HepG2 (cell line): ENCODE measurements around the gene MIPEP. TPM values are rescaled to one million over a fixed set of nuclear protein-coding genes. Genes with fewer than 3 reads are reported as not detected.
A peak's percentile ranks its signal among the peaks of the same experiment; 100 is the strongest.

ENCODE experiments used
- ATAC-seq: fragments of 200-7000 bp; cut with Tn5 transposase; 3 replicates; pipeline ENCODE4 v1.9.1; 2020; ENCODE audit warnings: mild to moderate bottlenecking, moderate library complexity
- BruUV-seq: library from RNA; stranded (reverse); fragments of 400-500 nt; replicated peaks from 2 replicates; lab custom pipeline; 2021; lab: Mats Ljungman, UMichigan
- CTCF ChIA-PET: fragments of 300-600 bp; formaldehyde crosslinking; extraction: SDS; loops from one replicate; lab custom pipeline; 2021; ENCODE audit warnings: low total read pairs, inconsistent platforms, low intra/inter-chr PET ratio; lab: Yijun Ruan, JAX
- POLR2A ChIA-PET: fragments of 350-600 bp; sonication (Branson Sonifier 250); formaldehyde crosslinking; loops from one replicate; lab custom pipeline; 2020; ENCODE audit warnings: antibody characterized with exemption, inconsistent platforms; lab: Yijun Ruan, JAX
- DNase-seq: peaks from one replicate; pipeline ENCODE4 v3.0.0-alpha.2; 2015; ENCODE audit warnings: low spot score
- FAIRE-seq: peaks from 3 replicates; lab custom pipeline; 2011; peaks lifted over from hg19 to GRCh38; lab: Jason Lieb, UNC
- H2AFZ ChIP-seq: one replicate; pipeline ENCODE4 v1.6.1; 2011; ENCODE audit warnings: low read length, inconsistent platforms
- H3K27ac ChIP-seq: fragments of 300-600 bp; 3 replicates; pipeline ENCODE4 v1.8.0; 2011; ENCODE audit warnings: mixed run types, mild to moderate bottlenecking, mixed read lengths, low read length, inconsistent platforms; ENCODE audit not compliant: insufficient read depth; ENCODE audit errors: extremely low read length
- H3K27me3 ChIP-seq, 2 experiments: fragments of 200-600 bp in 1 of 2; 2 replicates in 1 of 2; 3 replicates in 1 of 2; pipeline versions ENCODE4 v1.6.0 to v1.8.0; 2011; ENCODE audit warnings: low read length in 2 of 2, mild to moderate bottlenecking in 2 of 2, moderate library complexity in 2 of 2, inconsistent platforms in 1 of 2; ENCODE audit not compliant: insufficient read depth in 2 of 2, control insufficient read depth in 1 of 2
- H3K36me3 ChIP-seq, 2 experiments: fragments of 200-600 bp in 1 of 2; replicated peaks in 1 of 2; 2 replicates in 1 of 2; 3 replicates in 1 of 2; pipeline versions ENCODE4 v1.5.1 to v1.8.0; 2011; ENCODE audit warnings: low read length in 2 of 2, inconsistent platforms in 1 of 2; ENCODE audit not compliant: insufficient read depth in 2 of 2, control insufficient read depth in 1 of 2
- H3K4me1 ChIP-seq: 2 replicates; pipeline ENCODE4 v1.5.1; 2012; ENCODE audit warnings: low read length, inconsistent platforms; ENCODE audit not compliant: insufficient read depth
- H3K4me2 ChIP-seq: 2 replicates; pipeline ENCODE4 v1.6.0; 2011; ENCODE audit warnings: low read depth, low read length, inconsistent platforms
- H3K4me3 ChIP-seq, 3 experiments: fragments of 200-600 bp in 1 of 3; sonication (generic), shearing (Covaris generic) in 1 of 3; replicated peaks in 1 of 3; 2 replicates each; pipeline ENCODE4 v1.5.1; 2011 to 2016; ENCODE audit warnings: low read length in 3 of 3, inconsistent platforms in 2 of 3, low read depth in 2 of 3, mild to moderate bottlenecking in 2 of 3, control low read depth in 1 of 3, mixed read lengths in 1 of 3; ENCODE audit not compliant: insufficient read depth in 1 of 3
- H3K79me2 ChIP-seq: one replicate; pipeline ENCODE4 v1.6.1; 2011; ENCODE audit warnings: low read length, inconsistent platforms; ENCODE audit not compliant: insufficient read depth
- H3K9ac ChIP-seq: 2 replicates; pipeline ENCODE4 v1.6.0; 2011; ENCODE audit warnings: mild to moderate bottlenecking, low read depth, low read length, inconsistent platforms; ENCODE audit not compliant: insufficient read depth
- H3K9me3 ChIP-seq: 2 replicates; pipeline ENCODE4 v1.5.1; 2012; ENCODE audit warnings: mild to moderate bottlenecking, low read length
- H4K20me1 ChIP-seq: 2 replicates; pipeline ENCODE4 v1.6.0; 2011; ENCODE audit warnings: inconsistent platforms, mild to moderate bottlenecking, low read length, moderate library complexity; ENCODE audit not compliant: insufficient read depth
- AGO1 ChIP-seq: fragments of 200-400 bp; formaldehyde crosslinking; IDR thresholded peaks from 2 replicates; pipeline ENCODE4 v1.6.1; 2017; ENCODE audit warnings: mild to moderate bottlenecking, low read depth, low read length, moderate library complexity; ENCODE audit not compliant: poor library complexity, severe bottlenecking
- FOXJ3 ChIP-seq: sonication (generic); formaldehyde crosslinking; IDR thresholded peaks from 2 replicates; pipeline ENCODE4 v1.4.0; 2020; ENCODE audit warnings: missing genetic modification reagents, mild to moderate bottlenecking, borderline replicate concordance
- HDAC2 ChIP-seq: sonication (generic); formaldehyde crosslinking; IDR thresholded peaks from 2 replicates; pipeline ENCODE4 v1.4.0; 2020; ENCODE audit warnings: missing genetic modification reagents
- PCBP1 ChIP-seq: fragments of 200-400 bp; formaldehyde crosslinking; IDR thresholded peaks from 2 replicates; pipeline ENCODE4 v1.6.1; 2017; ENCODE audit warnings: mild to moderate bottlenecking, low read depth, low read length, borderline replicate concordance
- SMC3 ChIP-seq: IDR thresholded peaks from 2 replicates; pipeline ENCODE4 v1.6.1; 2011; ENCODE audit warnings: low read length, improper control_type of control experiment
- SMYD3 ChIP-seq: sonication (generic); formaldehyde crosslinking; IDR thresholded peaks from 2 replicates; pipeline ENCODE4 v1.8.1; 2023; ENCODE audit warnings: mild to moderate bottlenecking, missing genetic modification reagents
- SRSF1 ChIP-seq: fragments of 200-400 bp; formaldehyde crosslinking; optimal IDR thresholded peaks from 2 replicates; pipeline ENCODE3; 2017; ENCODE audit warnings: mild to moderate bottlenecking, low read depth, low read length, moderate library complexity
- SSRP1 ChIP-seq: IDR thresholded peaks from 2 replicates; pipeline ENCODE4 v1.6.1; 2016; ENCODE audit warnings: control low read depth
- STAG1 ChIP-seq: sonication (generic); formaldehyde crosslinking; IDR thresholded peaks from 2 replicates; pipeline ENCODE4 v1.4.0; 2020; ENCODE audit warnings: missing genetic modification reagents
- ZNF235 ChIP-seq: sonication (generic); formaldehyde crosslinking; IDR thresholded peaks from 2 replicates; pipeline ENCODE4 v1.8.1; 2023; ENCODE audit warnings: mild to moderate bottlenecking, missing genetic modification reagents, borderline replicate concordance
- ZNF451 ChIP-seq: sonication (generic); formaldehyde crosslinking; IDR thresholded peaks from 2 replicates; pipeline ENCODE4 v1.5.0; 2020; ENCODE audit warnings: mild to moderate bottlenecking, missing genetic modification reagents
- WGBS: methylation state at CpG from one replicate; pipeline ENCODE4 v1.1.6; 2017; ENCODE audit warnings: low lambda C conversion rate; 5-methylcytosine and 5-hydroxymethylcytosine counted together
- in situ Hi-C: cut with HindIII; loops from 2 replicates; pipeline ENCODE4 v1.10.0; 2017; ENCODE audit warnings: low pct_unique_long_range_greater_than_20kb; ENCODE audit not compliant: extremely low pct_ligation_motif_present
- intact Hi-C: fragments of 100-400 bp; cut with micrococcal nuclease; formaldehyde crosslinking; loops from one replicate; pipeline ENCODE4 v1.10.0; 2022; ENCODE audit not compliant: unreplicated experiment
- polyA plus RNA-seq, 8 experiments: library from polyadenylated mRNA; depleted of rRNA in 3 of 8; stranded (reverse) in 7 of 8; unstranded in 1 of 8; fragments of >200 nt; fragmentation: Illumina TruSeq in 4 of 8; extraction: Trizol in 4 of 8; gene quantifications; 2 replicates each; pipeline versions ENCODE4 v1.2.1 to v1.2.3, GENCODE V29; 2011 to 2016; ENCODE audit warnings: low read depth in 4 of 8, missing spikeins in 1 of 8, mixed read lengths in 1 of 8; ENCODE audit not compliant: insufficient read depth in 1 of 8
- total RNA-seq, 5 experiments: library from RNA; depleted of rRNA; stranded (reverse); fragments of >200 nt; fragmentation: Illumina TruSeq; extraction: Trizol; gene quantifications; 2 replicates each; pipeline ENCODE4 v1.2.3, GENCODE V29; 2016; ENCODE audit warnings: low read depth in 1 of 5
- TF ChIP-seq, protein P1 (sequence below): IDR thresholded peaks from 2 replicates; pipeline ENCODE4 v1.6.1; 2016
- TF ChIP-seq, protein P2 (sequence below): IDR thresholded peaks from 2 replicates; pipeline ENCODE4 v1.6.1; 2016; ENCODE audit warnings: missing genetic modification reagents, missing compliant biosample characterization
- TF ChIP-seq, protein P3 (sequence below): sonication (generic); formaldehyde crosslinking; IDR thresholded peaks from 2 replicates; pipeline ENCODE4 v1.4.0; 2020; ENCODE audit warnings: mild to moderate bottlenecking, missing genetic modification reagents
- TF ChIP-seq, protein P4 (sequence below): sonication (generic); formaldehyde crosslinking; IDR thresholded peaks from 2 replicates; pipeline ENCODE4 v1.5.0; 2020; ENCODE audit warnings: mild to moderate bottlenecking, missing genetic modification reagents, moderate library complexity

The MIPEP gene
- total and polyA plus RNA-seq, 2 of the 13 experiments (the other 11 are each of a cell fraction or from before 2014, with no cell fraction given), result 9.3 to 24.1 TPM

DNA sequence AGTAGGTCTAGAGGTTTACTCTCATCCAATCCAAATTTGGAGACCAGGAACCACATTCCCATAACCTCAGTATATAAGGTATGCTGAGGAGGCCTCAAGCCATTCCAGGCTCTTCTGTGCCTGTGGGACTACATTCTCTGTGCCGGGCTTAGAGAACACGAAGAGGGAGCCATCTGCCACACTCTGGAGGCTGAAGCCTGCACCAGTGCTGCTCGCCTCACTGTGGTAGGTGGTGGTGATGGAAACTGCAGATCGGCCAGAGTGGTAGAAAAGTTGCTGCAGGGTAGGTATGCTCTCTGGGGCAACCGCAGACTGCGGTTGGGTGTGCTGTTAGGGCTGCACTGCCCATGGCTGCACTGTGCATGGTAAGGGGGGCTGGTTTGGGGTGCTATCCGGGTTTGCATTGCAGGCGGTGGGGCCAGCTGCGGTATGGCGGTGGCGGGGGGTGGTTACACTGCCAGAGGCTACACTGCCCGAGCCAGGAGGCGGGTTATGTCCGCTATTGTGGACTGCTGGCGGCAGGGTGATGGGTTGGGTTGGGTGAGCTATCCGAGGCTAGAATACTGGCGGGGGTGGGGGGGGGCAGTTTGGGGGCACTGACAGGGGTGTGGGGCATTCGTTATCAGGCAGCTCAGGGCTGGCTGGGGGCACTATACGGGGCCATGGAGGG, 174.0 kb downstream of the MIPEP start:
- Histone ChIP-seq H3K79me2 (no peaks in the 10 kb centered on the region), H3K9ac (peak overlapping the region; percentile 56; the same call in 1 of the 2 replicates), H3K4me2 (peak overlapping the region; percentile 83), H3K27ac (no peak overlapping the region), H3K36me3 (no peaks in the 10 kb centered on the region), H4K20me1 (no peaks in the 10 kb centered on the region), H3K27me3 (no peaks in the 10 kb centered on the region), H3K4me1 (peaks cover 46% of the 10 kb centered on the region), H3K9me3 (no peaks in the 10 kb centered on the region), H3K4me3 (peak overlapping the region in 2 of 3 experiments; percentile 7 to 64; a peak in 3 of 6 replicates), H2AFZ (no peak overlapping the region)
- DNase-seq (peak; percentile 28), ATAC-seq (peak; percentile 85), FAIRE-seq (peak; percentile 32)
- in situ Hi-C loops (loop anchor here (5.0 kb wide), 1 partner anchor 152 kb away; no protein-coding TSS in a partner anchor), intact Hi-C loops (loop anchor here (1.0 to 2.0 kb wide), 4 partner anchors 136 to 248 kb away; no protein-coding TSS in a partner anchor)
- TF ChIP-seq, protein P1, sequence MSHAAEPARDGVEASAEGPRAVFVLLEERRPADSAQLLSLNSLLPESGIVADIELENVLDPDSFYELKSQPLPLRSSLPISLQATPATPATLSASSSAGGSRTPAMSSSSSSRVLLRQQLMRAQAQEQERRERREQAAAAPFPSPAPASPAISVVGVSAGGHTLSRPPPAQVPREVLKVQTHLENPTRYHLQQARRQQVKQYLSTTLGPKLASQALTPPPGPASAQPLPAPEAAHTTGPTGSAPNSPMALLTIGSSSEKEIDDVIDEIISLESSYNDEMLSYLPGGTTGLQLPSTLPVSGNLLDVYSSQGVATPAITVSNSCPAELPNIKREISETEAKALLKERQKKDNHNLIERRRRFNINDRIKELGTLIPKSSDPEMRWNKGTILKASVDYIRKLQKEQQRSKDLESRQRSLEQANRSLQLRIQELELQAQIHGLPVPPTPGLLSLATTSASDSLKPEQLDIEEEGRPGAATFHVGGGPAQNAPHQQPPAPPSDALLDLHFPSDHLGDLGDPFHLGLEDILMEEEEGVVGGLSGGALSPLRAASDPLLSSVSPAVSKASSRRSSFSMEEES (CRISPR knock-in tag), result no peak
- TF ChIP-seq AGO1 (no peak), SRSF1 (no peak), SSRP1 (CRISPR knock-in tag) (no peak), STAG1 (CRISPR knock-in tag) (peak; percentile 53), HDAC2 (CRISPR knock-in tag) (0 out of 2 replicates have a peak, but pooled peaks have one; percentile 8), ZNF235 (CRISPR knock-in tag) (0 out of 2 replicates have a peak, but pooled peaks have one; percentile 9), SMC3 (peak; percentile 38), PCBP1 (no peak), ZNF451 (0 out of 2 replicates have a peak, but pooled peaks have one; percentile 43), SMYD3 (CRISPR knock-in tag) (no peak), FOXJ3 (no peak)
- TF ChIP-seq, protein P2, sequence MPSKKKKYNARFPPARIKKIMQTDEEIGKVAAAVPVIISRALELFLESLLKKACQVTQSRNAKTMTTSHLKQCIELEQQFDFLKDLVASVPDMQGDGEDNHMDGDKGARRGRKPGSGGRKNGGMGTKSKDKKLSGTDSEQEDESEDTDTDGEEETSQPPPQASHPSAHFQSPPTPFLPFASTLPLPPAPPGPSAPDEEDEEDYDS (CRISPR knock-in tag), result 0 out of 2 replicates have a peak, but pooled peaks have one; percentile 21
- TF ChIP-seq, protein P3, sequence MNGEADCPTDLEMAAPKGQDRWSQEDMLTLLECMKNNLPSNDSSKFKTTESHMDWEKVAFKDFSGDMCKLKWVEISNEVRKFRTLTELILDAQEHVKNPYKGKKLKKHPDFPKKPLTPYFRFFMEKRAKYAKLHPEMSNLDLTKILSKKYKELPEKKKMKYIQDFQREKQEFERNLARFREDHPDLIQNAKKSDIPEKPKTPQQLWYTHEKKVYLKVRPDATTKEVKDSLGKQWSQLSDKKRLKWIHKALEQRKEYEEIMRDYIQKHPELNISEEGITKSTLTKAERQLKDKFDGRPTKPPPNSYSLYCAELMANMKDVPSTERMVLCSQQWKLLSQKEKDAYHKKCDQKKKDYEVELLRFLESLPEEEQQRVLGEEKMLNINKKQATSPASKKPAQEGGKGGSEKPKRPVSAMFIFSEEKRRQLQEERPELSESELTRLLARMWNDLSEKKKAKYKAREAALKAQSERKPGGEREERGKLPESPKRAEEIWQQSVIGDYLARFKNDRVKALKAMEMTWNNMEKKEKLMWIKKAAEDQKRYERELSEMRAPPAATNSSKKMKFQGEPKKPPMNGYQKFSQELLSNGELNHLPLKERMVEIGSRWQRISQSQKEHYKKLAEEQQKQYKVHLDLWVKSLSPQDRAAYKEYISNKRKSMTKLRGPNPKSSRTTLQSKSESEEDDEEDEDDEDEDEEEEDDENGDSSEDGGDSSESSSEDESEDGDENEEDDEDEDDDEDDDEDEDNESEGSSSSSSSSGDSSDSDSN (CRISPR knock-in tag), result peak; percentile 41; the same call in 1 of the 2 replicates
- TF ChIP-seq, protein P4, sequence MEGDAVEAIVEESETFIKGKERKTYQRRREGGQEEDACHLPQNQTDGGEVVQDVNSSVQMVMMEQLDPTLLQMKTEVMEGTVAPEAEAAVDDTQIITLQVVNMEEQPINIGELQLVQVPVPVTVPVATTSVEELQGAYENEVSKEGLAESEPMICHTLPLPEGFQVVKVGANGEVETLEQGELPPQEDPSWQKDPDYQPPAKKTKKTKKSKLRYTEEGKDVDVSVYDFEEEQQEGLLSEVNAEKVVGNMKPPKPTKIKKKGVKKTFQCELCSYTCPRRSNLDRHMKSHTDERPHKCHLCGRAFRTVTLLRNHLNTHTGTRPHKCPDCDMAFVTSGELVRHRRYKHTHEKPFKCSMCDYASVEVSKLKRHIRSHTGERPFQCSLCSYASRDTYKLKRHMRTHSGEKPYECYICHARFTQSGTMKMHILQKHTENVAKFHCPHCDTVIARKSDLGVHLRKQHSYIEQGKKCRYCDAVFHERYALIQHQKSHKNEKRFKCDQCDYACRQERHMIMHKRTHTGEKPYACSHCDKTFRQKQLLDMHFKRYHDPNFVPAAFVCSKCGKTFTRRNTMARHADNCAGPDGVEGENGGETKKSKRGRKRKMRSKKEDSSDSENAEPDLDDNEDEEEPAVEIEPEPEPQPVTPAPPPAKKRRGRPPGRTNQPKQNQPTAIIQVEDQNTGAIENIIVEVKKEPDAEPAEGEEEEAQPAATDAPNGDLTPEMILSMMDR (CRISPR knock-in tag), result peak; percentile 56
- ChIA-PET POLR2A (interaction anchor here (0.6 kb wide), 2 partner anchors 25 to 113 kb away, joined by 3 read pairs; no protein-coding TSS in a partner anchor), CTCF (interaction anchor here (1.1 to 4.4 kb wide), 6 partner anchors 155 to 204 kb away, joined by 3 to 34 read pairs (median 4); partner anchors contain the start of gene MIPEP)
- no TSS peak for BruUV-seq
- 49% methylated on average over 14 of the region's 19 CpGs for WGBS
